Astrocyte of the hippocampus (primary cell): ENCODE data around the gene CFAP74.
A peak's percentile ranks its signal among the peaks of the same experiment; 100 is the strongest.

ENCODE experiments used
- DNase-seq: peaks from one replicate; pipeline ENCODE4 v3.0.0; 2011; ENCODE audit warnings: low read depth, low spot score

CFAP74 gene

GRCh38 chr1:1915911-1916840, 87.4 kb downstream of the CFAP74 start:
- no peak for DNase-seq

GRCh38 chr1:1914971-1915692, 88.5 kb downstream of the CFAP74 start, which contains the start of gene CALML6:
CALML6 (plus strand) TSS chr1:1915260; CDS start chr1:1915281, 21 bp downstream.
- no peak for DNase-seq

- DNase-seq = no peak
Measured at GRCh38 chr1:1914101-1914970, 89.2 kb downstream of the CFAP74 start.

DNA sequence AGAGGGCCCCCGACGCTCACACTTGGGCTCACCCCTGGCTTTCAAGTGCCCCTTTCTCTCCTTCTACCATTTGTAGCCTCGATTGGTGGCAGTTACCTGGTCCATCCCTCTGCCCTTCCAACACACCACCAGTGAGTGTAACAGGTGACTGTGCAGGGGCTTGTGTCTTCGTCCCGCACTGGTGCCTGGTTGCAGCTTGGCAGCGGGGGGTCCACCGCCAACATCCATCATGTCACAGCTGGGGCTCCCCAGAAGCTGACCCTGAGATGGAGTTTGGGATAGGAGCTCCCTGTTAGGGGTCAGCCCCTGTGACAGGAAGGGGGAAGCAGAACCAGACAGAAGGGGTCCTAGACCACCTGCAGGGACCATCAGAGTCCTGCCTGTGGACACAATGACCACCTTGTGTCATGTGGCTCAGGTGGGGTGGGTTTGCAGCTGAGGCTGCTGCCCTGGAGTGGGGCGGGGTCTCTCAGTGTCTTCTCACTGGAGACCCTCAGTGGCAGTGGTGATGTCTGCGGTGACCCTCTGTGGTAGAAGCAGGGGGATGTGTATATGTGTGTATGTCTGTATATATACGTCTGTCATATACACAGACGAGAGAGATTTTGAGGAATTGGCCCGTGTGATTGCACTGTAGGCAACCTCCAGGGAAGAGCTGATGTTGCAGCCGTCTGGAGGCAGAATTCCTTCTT, 92.1 kb downstream of the CFAP74 start:
- no peak for DNase-seq

DNA sequence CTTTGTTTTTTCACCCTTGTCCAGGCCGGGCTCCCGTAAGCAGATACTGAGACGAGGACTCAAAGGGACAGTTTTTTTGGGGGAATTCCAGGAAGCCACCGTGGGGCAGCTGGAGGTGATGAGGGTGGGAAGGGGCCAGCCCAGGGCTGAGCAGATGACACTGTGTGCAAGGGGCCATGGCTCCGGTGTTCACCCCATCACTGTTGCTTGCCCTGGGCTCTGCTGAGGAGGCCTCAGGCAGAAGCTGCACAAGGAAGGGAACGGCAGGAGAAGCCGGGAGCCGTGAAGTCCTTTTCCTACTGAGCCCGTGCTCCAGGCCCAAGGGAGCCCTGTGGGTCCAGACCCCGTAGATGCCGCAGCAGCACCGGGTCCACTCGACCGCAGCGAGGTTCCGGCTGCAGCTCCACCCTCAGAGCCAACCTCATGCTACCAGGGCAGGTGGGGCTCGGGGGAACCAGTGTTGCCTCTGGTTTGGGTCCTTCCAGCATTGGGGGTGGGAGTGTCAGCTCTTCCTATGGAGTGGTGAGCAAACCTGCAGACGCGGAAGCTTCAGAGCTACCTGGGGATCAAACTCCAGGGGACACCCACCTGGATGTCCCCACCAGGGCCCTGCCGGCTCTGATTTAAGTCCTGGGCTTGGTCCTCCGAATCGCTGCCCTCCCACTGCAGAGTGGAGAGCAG, 92.8 kb downstream of the CFAP74 start:
- no peak for DNase-seq

- no peak for DNase-seq
Measured at GRCh38 chr1:1910033-1910465, 93.5 kb downstream of the CFAP74 start.

- DNase-seq = no peak
Measured at GRCh38 chr1:1908506-1908791, 95.1 kb downstream of the CFAP74 start.

DNA sequence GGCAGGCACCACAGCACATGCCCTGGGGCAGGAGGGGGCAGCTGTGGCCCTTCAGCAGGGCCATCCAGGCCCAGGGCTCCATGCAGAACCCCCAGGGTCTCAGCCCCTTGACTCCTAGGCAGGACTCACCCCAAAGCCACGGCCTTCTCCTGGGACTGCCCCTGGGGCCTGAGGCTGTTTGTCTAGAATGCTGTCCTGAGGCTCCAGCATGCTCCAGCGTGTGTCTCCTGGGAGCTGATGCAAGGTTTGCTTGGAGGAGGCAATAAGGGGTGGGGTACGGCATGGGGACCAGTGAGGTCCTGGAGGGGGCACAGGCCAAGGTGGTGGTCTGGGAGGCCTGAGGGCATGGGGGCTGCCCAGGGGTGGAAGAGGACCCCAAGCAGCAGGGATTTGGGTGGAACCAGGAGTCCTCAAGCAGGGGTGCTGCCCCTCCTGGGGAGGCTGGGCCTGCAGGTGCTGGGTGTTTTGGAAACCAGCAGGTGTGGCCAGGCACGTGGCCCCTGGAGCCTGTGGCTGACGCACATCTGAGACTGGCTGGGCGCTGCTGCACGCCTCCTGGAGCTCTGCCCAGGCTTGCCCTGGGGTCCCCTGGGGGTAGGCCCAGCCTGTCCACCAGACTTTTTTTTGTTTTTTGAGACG, 96.4 kb downstream of the CFAP74 start:
- no peak for DNase-seq

- peak; percentile 90 for DNase-seq
Measured at GRCh38 chr1:1906185-1907097, 97.1 kb downstream of the CFAP74 start.

GRCh38 chr1:1903224-1903623, 100.4 kb downstream of the CFAP74 start:
- no peak for DNase-seq

DNA sequence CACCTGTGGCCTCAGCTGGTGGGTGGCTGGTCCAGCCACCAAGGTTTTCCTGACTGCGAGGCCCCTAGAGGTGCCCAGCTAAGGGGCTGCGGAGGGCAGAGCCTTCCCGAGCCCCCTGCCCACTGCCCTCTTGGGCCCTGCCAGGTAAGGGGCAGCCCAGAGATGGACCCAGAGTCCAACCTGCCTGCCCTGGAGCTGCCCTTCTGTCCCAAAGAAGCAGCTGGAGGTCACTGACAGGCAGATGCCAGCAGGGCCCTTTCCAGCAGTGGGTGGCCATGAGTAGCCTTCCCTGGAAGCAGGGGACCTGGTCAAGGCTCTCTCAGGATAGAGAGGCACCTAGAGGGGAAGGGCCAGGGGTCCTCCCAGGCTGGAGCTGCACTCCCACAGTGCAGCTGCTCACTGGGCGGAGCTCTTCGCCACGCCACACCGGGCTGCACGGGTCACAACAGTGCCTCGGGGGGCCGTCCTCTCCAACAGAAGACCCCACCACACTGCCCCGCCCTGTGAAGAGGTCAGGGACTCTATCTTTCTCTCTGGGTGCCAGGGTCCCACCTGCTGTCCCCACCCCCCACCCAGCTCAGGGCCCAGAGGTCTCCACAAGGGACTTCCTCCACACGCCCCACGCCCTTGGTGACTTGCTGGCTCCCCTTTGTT, 101.8 kb downstream of the CFAP74 start:
- no peak for DNase-seq

DNA sequence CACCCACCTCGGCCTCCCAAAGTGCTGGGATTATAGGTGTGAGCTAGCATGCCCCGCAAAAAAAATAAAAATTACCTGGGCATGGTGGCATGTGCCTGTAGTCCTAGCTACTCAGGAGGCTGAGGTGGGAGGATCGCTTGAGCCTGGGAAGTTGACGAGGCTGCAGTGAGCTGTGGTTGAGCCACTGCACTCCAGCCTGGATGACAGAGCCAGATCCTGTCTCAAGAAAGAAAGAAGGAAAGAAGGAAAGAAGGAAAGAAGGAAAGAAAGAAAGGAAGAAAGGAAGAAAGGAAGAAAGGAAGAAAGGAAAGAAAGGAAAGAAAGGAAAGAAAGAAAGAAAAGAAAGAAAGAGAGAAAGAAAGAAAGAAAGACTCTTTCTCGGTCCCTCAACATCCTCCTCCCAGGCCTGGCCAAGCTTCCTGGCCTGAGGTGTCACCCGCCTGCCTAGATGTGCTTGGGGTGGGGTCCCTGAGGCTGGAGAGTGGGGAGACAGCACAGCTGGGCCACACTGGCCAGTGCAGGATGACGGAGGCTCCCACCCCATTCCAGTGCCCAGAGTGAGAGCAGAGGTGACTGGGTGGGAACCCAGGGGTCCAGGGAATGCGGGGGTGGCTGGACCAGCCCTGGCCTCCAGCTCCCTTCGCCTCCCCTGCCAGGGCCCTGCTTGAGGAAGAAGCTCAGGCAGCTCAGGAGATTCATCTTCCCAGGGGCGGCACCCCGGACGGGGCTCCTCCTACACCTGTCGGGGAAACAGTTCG, 102.5 kb downstream of the CFAP74 start:
- no peak for DNase-seq

- DNase-seq = no peak
Measured at GRCh38 chr1:1899967-1900327, 103.6 kb downstream of the CFAP74 start.

GRCh38 chr1:1899266-1899966, 104.2 kb downstream of the CFAP74 start:
- DNase-seq = no peak

GRCh38 chr1:1898246-1898933, 105.2 kb downstream of the CFAP74 start:
- DNase-seq = no peak

GRCh38 chr1:1895456-1896336, 107.9 kb downstream of the CFAP74 start:
- no peak for DNase-seq
